ENCODE data around the gene ASIC4.

- no peak for TF ChIP-seq CTCF (IDR thresholded peaks at IDR 0.05; ENCODE audit: poor library complexity)
- TF ChIP-seq EZH2 (IDR thresholded peaks at IDR 0.05; ENCODE audit: borderline replicate concordance): no peak
These were observed 47.1 kb downstream of the ASIC4 start for GRCh38 chr2:219561179-219562048.

Data from hepatocyte (in vitro differentiated cells).